Stimulated activated CD4-positive, alpha-beta T cell treated with anti-CD3 and anti-CD28 coated beads, Interleukin-2, amount 100 ng/mL, for 4 hours (primary cell): ENCODE data around the gene DPH1.
A peak's percentile ranks its signal among the peaks of the same experiment; 100 is the strongest.

Source experiments
- DNase-seq: peaks from one replicate; pipeline ENCODE4 v3.0.0-alpha.2; 2020; ENCODE audit warnings: low read depth

Gene DPH1

DNA sequence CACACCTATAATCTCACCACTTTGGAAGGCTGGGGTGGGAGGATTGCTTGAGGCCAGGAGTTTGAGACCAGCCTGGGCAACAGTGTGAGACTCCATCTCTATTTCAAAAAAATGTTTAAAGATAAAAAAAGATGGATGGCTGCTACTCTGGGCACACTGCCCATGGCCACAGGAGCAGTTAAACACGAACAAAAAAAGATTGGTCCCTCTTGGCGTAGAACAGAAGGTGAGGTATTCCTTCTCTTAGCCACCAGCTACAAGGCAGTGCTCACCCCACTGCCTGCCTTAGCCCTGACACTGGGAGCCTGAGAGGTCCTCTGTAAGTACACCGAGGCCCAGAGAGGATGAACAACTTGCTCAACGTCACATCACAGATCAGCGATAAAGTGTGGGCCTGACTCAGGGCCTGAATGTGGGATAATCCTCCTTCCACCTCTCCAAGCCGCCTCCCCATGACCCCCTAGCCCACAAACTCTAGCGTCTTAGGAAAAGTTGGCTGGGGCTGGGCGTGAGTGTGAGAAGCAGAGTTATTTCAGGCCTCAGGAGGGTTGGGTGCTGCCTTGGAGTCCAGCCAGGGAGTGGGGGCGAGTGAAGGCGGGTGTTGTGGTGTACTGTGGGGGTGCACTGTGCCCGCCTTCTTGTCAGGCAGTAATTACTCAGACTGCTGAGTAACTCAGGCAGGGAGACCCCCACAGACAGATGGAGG is 2.3 kb upstream of the DPH1 start:
- DNase-seq = no peak

DNA sequence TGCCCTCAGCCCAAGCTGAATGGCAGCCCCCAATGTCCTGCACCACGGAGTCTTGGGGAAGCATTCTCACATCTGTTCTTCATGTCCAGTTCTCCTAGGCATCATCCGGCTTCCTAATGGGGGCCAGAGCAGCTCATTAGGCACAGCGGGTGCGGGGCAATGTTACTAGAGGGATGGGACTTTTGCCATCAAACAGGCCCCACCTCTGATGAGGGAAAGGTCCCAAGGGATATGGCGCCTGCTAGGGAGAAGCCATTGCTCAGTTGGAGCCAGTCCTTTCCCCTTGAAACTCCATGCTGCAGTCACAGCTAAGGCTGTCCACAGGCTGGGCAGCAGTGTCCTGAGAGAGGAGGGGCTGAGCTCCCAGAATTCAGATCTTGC is 1.7 kb upstream of the DPH1 start:
- no peak for DNase-seq

DNA sequence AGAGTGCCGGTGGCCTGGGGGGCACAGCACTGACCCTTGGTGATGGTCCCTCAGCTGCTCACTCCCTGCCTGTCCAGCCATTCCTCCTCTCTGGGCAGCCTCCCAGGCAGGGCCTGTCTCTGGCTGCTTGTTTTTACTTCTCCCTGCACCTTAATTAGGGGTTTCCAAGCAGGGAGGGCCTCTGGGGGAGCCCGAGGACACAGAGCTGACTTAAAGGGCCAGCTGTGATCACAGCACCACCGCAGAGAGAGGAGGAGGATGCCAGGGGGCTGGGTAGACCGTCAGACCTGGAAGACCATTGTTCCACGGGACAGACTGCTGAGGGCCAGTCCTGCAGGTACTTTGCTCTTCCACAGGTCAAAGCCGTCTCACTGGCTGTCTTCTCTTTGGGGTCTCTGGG is 1.2 kb upstream of the DPH1 start:
- no peak for DNase-seq

- DNase-seq = no peak
Observed at GRCh38 chr17:2030779-2031163, 818 bp downstream of the DPH1 start.

DNA sequence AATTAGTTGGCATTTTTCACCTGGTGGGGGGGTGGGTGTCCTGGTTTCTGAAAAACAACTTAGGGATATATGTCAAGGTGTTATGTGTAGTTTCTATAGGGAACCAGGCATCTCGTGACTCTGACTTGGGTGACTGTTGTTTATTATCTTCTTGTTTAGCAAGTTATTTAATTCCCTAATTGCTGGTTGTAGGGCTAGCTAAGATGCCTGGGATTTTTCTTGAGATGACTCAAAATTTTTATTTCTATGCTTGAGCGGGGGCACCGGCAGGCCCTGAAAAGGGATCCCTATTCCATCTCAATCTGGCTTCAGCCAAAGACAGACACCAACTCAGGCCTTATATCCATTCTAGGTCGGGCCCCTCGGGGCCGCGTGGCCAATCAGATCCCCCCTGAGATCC is 3.2 kb downstream of the DPH1 start:
- no peak for DNase-seq

- no peak for DNase-seq
Observed at GRCh38 chr17:2034157-2034556, 4.2 kb downstream of the DPH1 start.

GRCh38 chr17:2034806-2035540 is 5.0 kb downstream of the DPH1 start:
- DNase-seq = no peak

GRCh38 chr17:2035541-2036488 is 5.9 kb downstream of the DPH1 start:
- DNase-seq = no peak

- DNase-seq = no peak
Observed at GRCh38 chr17:2037155-2037554, 7.2 kb downstream of the DPH1 start.

DNA sequence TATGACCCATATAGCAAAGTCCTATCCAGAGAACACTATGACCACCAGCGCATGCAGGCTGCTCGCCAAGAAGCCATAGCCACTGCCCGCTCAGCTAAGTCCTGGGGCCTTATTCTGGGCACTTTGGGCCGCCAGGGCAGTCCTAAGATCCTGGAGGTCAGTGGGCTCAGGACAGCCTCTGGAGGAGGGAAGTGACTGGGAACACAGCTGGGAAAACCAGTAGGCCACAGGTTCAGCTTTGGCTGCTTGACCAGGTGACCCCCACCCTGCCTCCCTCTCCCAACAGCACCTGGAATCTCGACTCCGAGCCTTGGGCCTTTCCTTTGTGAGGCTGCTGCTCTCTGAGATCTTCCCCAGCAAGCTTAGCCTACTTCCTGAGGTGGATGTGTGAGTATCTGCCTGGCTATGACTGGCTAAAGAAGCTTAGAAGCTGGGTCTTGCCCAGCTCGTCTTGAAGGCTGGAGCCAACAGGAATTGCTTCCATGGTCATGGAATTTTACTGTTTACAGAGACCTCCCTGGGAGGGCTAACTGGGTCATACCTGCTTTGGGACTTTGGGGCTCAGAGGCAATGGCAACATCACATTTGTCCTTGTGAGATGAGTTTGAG is 10.4 kb downstream of the DPH1 start:
- DNase-seq = no peak

- DNase-seq = no peak
Observed at GRCh38 chr17:2040942-2041560, 11.1 kb downstream of the DPH1 start.

DNA sequence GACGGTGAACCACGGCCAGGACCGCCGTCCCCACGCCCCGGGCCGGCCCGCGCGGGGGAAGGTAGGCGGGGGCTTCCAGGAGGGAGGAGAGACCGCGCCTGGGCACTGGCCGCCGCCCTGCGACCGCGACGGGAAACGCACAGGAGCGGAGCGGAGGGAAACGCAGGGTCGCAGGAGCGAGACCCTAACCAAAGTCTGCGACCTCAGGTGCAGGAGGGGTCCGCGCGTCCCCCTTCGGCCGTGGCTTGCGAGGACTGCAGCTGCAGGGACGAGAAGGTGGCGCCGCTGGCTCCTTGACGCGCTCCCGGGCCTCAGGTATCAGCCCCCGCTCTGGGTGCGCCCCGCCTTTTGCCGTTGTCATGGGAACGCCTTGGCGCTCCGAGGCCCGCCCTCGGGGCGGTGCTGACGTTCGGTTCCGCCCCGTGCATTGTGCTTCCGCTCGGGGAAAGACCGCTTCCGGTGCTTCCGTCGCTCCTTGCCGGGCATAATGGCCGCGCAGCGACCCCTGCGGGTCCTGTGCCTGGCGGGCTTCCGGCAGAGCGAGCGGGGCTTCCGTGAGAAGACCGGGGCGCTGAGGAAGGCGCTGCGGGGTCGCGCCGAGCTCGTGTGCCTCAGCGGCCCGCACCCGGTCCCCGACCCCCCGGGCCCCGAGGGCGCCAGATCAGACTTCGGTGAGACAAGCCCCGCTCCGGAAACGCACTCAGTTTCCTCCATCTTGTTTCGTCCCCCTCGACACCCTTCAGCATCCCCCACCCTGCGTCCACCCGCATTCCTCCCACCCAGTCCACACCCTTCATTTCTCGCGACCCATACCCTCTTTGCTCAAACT is 11.8 kb downstream of the DPH1 start, which contains the start of gene OVCA2:
Gene OVCA2 (plus strand): TSS at position 462 of the 829 bp plus-strand sequence. CDS start 26 bp downstream, at position 488.
- DNase-seq = peak; percentile 97

- no peak for DNase-seq
Observed at GRCh38 chr17:2042390-2042847, 12.5 kb downstream of the DPH1 start.

- no peak for DNase-seq
Observed at GRCh38 chr17:2042933-2043332, 13.0 kb downstream of the DPH1 start.

DNA sequence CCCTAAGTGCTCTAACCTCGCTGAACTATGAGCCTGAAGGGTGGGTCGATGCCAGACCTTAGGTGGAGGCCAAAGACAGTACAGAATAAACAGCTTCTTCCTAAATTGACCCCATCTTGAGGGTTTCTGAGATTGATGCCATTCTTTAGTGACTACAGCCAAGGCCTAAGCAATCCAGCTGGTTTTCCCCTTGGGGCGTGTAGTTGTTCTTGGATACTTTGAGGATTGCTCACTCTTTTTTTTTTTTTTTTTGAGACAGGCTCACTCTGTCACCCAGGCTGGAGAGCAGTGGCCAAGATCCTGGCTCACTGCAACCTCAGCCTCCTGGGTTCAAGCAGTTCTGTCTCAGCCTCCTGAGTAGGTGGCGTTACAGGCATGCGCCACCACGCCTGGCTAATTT is 13.8 kb downstream of the DPH1 start:
- DNase-seq = no peak

DNA sequence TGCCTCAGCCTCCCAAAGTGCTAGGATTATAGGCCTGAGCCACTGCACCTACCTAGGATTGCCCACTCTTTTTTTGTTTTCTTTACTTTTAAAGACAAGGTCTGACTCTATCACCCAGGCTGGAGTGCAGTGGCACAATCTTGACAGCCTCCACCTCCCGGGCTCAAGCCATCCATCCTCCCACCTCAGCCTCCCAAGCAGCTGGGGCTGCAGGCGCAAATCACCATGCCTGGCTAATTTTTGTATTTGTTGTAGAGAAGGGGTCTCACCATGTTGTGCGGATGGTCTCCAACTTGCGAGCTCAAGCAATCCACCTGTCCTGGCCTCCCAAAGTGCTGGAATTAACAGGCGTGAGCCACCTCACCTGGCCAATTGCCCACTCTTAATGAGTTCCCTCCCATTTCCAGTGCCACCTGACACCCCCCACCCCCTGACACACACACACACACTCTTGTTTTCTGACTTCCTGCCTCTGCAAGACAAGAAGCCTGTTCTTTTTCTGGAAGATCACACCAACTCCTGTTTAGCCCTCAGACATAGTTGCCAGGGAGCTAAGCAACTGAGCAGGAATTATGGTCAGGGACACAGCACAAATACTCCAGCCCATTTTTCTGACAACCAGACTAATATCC is 14.4 kb downstream of the DPH1 start:
- DNase-seq = no peak

DNA sequence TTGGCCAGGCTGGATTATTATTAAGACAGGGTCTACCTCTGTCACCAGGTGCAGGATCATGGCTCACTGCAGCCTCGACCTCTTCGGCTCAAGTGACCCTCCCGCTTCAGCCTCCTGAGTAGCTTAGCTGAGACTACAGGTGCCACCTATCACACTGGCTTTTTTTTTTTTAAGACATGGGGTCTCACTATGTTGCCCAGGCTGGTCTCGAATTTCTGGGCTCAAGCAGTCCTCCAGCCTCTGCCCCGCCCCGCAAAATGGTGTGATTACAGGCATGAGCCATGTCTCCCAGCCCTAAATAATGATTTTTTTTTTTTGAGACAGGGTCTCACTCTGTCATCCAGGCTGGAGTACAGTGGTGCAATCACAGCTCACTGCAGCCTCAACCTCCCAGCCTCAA is 17.6 kb downstream of the DPH1 start:
- no peak for DNase-seq

DNA sequence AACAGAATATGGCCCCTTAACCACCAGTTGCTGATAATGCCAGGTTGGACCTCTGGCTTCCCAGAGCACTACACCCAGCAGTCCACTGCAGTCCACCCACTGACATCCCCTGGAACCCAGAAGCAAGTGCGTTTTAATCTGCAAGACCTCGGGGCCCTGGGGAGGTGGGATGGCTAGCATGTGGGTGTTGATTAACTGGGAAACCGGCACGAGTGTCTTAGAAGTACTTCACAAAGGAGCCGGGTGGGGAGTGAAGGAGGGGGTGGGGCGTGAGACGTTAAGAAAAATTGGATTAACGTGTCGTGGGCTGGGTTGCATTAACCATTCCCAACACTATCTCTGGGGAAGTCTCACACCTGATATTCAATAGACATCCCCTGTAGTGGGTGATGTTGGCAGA is 18.9 kb downstream of the DPH1 start:
- no peak for DNase-seq

DNA sequence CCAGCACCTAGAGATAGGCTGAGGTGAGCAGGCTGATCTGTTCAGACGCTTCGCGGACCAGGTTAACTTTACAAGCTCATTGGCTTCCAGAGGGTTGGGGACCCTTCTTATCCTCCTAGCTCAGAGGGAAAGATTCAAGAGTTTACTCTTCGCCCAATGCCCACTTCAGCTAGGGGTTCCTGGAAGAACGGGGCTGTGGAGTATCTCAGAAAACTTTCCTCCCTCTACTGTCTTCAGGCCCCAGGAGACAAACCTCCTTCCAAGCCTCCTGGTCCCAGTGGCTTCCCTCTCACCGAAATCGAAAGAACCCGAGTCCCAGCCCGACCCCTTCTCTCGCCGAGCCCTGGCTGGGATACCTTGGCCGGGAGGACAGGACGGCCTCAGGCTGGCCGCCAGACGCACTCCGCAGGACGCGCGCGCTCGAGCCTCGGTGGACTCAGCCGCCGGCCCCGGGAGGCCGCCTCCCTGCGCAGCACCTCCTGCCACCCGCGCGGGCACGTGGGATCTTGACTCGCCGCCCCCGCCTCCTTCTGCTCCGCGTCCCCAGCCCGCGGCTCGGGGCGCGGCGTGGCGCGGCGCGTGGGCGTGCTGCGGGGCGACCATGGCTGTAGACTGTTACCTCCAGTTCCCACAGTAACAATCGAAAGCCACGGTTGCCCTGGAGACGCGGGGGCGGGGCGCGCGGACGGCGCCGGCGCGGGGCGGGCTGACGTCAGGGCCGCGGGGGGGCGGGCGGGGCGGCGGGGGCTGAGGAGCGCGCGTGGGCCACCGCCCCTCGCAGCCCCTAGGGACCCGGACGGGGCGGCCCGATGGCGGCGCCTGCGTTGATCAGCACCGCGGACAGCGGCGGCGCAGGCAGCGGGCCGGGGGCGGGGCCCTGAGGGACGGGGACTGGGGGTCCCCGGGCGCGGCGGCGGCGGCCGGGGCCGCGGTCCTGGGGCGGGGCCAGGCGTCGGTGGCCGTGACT is 19.7 kb downstream of the DPH1 start:
- DNase-seq = peak; percentile 93
